ENCODE results near the gene MAP3K3. TPM values are rescaled to one million over a fixed set of nuclear protein-coding genes. Genes with fewer than 3 reads are reported as not detected.

The MAP3K3 gene
- total RNA-seq, 4 donors from 2014 or later, result 47.0 to 89.8 (median 53.7) TPM

- no peak for TF ChIP-seq CTCF (IDR thresholded peaks at IDR 0.05)
- ATAC-seq (ENCODE audit: low FRiP score) (peak; percentile 17), DNase-seq (ENCODE audit: low spot score) (no peak)
Observed at GRCh38 chr17:63699638-63700527, 77.7 kb downstream of the MAP3K3 start, which contains the start of gene LIMD2. Gene LIMD2, minus strand, starts transcription at chr17:63700125. Its CDS starts 827 bp downstream, at chr17:63699298.

- no peak for DNase-seq (ENCODE audit: low spot score)
- peak; percentile 7 for ATAC-seq (ENCODE audit: low FRiP score)
Observed at GRCh38 chr17:63700528-63701455, 78.6 kb downstream of the MAP3K3 start.

GRCh38 chr17:63701456-63701820 lies 79.2 kb downstream of the MAP3K3 start:
- no peak for TF ChIP-seq CTCF (IDR thresholded peaks at IDR 0.05)
- DNase-seq (ENCODE audit: low spot score), result no peak
- no peak for ATAC-seq (ENCODE audit: low FRiP score)

More at GRCh38 chr17:63700528-63701455, 78.6 kb downstream of the MAP3K3 start:
- TF ChIP-seq CTCF (IDR thresholded peaks at IDR 0.05), result no peak

GRCh38 chr17:63701868-63702720 lies 79.9 kb downstream of the MAP3K3 start:
- DNase-seq (ENCODE audit: low spot score) (no peak), ATAC-seq (ENCODE audit: low FRiP score) (no peak)
- no peak for TF ChIP-seq CTCF (IDR thresholded peaks at IDR 0.05)

- no peak for ATAC-seq (ENCODE audit: low FRiP score)
- DNase-seq (ENCODE audit: low spot score), result no peak
- TF ChIP-seq CTCF (IDR thresholded peaks at IDR 0.05), result no peak
Observed at GRCh38 chr17:63702721-63703015, 80.5 kb downstream of the MAP3K3 start.

GRCh38 chr17:63703029-63703428 lies 80.8 kb downstream of the MAP3K3 start:
- no peak for TF ChIP-seq CTCF (IDR thresholded peaks at IDR 0.05)
- DNase-seq (ENCODE audit: low spot score) (no peak), ATAC-seq (ENCODE audit: low FRiP score) (no peak)

All from omental fat pad (tissue), 4 donors.